HG03520 (cell line): ENCODE data around the gene LTBP1.
"Not testable (repeated sequence)": the region's sequence is repeated elsewhere in the genome, so short reads cannot be mapped to it uniquely, and the experiment has no call there.

Experiments used
- ATAC-seq: cut with Tn5 transposase; IDR thresholded peaks from one replicate; pipeline ENCODE4 v1.9.1; 2021; ENCODE audit warnings: mild to moderate bottlenecking, moderate library complexity; ENCODE audit not compliant: unreplicated experiment

Gene LTBP1

DNA sequence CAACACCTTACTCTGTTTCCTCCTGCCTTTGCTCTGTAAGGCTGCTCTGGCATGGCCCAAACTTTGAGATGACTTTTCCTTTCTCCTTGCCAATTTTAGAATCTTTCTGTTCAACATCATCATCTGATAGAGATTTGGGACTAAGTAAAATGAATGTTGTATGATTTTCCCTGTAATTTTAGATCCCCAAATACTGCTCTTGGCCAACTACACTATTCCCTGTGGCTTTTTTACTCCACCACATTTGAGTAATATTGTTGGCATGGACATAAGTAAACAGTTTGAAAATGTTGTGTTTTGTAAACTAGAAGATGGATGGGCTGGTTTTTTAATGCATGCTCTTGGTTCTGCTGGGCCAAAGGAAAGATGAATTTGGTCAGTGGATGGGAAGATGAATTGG lies 12.1 kb downstream of the LTBP1 start:
- no peak for ATAC-seq

- no peak for ATAC-seq
Observed at GRCh38 chr2:32960238-32960637, 13.5 kb downstream of the LTBP1 start.

DNA sequence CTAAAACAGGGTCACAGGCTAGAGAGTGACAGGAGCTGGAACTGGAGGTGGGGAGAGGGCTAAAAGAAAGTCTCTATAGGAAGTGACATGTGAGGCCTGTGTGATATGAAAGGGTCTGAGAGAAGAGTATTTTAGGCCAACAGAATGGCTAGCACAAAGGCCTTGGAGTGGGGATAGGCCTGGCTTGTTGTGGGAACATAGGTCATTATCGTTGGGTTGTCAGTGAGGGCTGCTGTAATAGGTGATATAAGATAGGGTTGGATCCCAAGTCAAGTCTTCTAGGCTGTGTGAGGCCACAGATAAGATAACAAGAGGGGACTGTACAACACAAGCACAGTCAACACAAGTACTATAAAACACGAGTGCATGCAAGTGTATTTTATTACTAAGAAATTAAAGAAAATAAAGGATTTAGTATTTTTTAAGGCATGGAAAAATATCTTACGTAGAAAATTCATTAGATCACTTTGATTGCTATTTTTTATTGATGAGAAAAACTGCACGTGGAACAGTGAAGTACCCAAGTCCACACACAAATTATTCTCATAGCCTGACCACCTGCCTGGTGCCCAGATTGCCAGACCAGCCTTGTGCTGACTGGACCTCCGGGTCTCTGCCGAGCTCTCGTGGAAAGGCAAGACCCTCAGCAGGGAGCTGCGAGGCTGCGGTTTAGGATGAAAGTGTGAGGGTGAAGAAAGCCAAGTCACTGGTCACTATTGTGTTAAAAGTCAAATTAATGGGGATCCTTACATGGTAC lies 14.1 kb downstream of the LTBP1 start:
- no peak for ATAC-seq

- no peak for ATAC-seq
Observed at GRCh38 chr2:32962690-32963089, 15.9 kb downstream of the LTBP1 start.

DNA sequence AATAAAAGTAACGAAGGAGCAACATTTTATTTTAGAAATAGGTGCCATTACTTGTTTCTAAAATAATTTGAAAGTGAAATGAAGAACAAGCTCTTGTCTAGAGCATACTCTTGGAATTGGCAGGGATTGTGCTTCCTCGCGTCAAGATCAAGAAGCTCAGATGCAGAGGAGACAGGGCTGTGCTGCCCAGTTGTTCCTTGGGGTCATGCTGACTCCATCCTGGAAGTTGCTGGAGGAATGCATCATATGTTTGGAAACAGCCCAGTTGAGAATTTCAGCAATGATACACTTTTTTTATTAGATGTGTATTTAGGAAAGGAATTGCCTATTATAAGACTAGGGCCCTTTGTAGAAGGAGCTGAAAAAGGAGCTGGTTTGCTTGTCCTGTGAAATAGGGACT lies 17.2 kb downstream of the LTBP1 start:
- ATAC-seq, result no peak

DNA sequence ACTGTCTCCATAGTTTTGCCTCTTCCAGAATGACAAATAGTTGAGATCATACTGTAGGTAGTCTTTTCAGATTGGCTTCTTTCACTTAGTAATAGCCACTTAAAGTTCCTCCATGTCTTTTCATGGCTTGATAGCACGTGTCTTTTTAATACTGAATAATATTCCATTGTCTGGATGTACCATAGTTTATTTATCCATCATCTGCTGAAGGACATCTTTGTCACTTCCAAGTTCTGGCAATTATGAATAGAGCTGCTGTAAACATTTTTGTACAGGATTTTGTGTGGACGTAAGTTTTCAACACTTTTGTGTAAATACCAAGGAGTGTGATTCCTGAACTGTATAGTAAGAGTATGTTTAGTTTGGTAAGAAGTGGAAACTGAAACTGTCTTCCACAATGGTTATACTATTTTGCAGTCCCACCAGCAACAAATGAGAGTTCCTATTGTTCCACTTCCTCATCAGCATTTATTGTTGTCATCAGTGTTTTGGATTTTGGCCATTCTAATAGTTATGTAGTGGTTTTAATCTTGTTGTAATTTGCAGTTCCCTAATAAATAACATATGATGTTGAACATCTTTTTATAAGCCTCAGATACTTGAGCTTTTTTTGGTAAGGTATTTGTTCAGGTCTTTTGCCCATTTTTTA lies 18.9 kb downstream of the LTBP1 start:
- no peak for ATAC-seq

- no peak for ATAC-seq
Observed at GRCh38 chr2:32969444-32970162, 22.9 kb downstream of the LTBP1 start.

- ATAC-seq, result not testable (repeated sequence)
Observed at GRCh38 chr2:32973772-32974171, 27.0 kb downstream of the LTBP1 start.

DNA sequence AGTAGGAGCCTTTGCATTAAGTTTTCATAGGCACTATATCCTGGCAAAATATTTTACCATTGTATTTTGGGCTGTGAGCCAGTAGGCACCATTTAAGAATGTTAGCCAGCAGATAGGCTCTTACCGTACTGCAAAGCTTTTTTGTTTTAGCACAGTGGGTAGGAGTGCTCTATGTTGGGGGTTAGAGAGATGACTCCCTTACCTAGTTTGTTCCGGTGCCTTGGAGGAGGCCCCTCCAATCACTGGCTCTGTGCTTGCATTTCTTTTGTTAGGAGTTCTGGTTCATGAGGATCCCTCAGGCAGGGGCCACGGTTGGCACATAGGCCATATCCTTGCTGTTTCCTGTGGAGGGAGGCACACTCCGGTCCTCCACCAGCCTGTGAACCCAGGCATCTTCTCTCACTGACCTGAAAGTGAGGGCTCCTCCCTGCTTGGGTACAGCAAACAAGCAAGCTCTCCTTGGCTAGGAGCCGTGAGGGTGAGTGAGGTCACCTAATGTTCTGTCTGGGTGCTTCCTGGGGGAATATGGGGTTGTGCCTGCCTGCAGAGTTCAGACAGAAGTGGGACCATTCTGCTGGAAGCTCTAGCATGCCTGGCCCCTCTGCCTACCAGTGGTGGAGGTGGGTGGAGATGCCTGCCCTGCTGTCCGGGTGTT lies 29.8 kb downstream of the LTBP1 start:
- ATAC-seq, result no peak

GRCh38 chr2:32977228-32977758 lies 30.5 kb downstream of the LTBP1 start:
- no peak for ATAC-seq

DNA sequence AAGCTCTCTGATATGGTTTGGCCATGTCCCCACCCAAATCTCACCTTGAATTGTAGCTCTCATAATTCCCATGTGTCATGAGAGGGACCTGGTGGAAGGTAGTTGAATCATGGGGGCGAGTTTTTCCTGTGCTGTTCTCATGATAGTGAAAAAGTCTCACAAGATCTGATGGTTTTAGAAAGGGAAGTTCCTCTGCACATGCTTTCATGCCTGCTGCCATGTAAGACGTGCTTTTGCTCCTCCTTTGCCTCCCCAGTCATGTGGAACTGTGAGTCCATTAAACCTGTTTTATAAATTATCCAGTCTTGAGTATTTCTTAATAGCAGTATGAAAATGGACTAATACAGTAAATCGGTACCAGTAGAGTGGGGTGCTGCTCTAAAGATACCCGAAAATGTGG lies 34.9 kb downstream of the LTBP1 start:
- no peak for ATAC-seq

- ATAC-seq, result not testable (repeated sequence)
Observed at GRCh38 chr2:32983193-32983924, 36.6 kb downstream of the LTBP1 start.

- ATAC-seq, result no peak
Observed at GRCh38 chr2:32986480-32986879, 39.7 kb downstream of the LTBP1 start.

DNA sequence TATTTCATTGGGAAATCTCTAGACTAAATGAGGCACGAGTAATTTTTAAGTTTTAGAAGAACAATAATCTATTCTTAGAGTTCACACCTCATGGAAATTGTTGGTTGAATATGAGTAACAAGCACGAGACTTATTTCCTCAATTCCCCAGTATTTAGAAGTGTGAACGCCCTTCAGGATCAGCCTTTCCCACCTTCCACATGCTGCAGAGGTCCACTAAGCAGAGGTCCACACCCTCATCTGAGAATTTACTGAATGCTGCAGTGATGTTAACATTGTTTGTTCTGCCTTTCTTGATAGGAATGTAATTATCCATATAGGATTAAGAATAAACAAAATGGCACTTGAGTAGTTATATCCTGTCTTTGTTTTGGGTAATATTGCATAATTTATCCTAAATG lies 41.8 kb downstream of the LTBP1 start:
- ATAC-seq, result no peak

- ATAC-seq, result no peak
Observed at GRCh38 chr2:32990556-32990955, 43.8 kb downstream of the LTBP1 start.

DNA sequence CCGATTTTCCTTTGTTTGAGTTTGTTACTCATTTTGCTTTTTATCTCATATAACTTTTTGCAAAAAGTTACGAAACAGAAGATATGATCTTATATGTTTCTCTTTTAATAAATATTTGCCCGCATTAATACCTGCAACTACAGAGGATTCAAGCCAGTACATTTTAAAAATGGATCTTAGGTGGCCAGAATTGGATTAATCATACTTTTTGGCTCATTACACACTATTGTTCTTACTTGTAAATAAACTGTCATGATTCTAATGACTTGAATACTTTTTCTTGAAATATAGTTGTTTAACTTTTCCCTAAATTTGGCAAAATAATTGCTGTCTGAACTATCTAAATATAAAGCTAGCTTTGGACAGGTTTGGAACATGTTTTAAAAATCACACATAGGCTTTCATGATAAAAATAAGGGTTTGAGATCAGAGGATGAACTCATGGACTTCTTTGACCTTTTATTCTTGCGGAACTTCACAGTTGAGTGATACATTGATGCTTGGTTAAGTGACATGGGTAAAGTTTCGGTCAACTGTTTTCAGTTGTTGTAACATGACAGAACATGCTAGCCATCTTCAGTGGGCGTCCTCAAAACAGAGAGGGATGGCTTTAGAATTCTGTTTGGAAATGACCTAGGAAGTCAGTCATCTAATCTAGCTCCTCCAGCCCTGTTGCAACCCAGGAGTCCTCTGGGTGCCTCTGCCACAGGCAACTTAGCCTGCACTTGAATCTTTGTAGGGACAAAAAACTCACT lies 44.5 kb downstream of the LTBP1 start:
- no peak for ATAC-seq

GRCh38 chr2:32993005-32993539 lies 46.3 kb downstream of the LTBP1 start:
- ATAC-seq, result no peak

- ATAC-seq, result no peak
Observed at GRCh38 chr2:32997705-32998104, 51.0 kb downstream of the LTBP1 start.

DNA sequence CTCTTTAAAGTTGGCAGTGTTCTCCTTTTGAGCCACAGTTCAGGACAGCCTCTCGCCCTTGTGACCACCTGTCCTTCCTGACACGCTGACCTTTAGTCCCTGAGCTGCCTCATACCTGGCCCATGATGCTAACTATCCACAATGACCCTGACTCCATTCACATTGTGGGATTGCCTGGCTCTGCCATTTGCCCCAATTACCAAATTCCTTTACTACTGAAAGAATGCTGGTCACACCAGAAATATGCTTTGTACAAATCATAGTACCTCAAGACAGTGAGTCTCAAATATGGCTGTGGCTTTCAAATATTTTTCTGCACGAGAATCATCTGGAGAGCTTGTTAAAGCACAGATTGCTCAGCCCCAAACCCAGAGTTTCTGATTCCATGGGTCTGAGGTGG lies 54.2 kb downstream of the LTBP1 start:
- no peak for ATAC-seq

DNA sequence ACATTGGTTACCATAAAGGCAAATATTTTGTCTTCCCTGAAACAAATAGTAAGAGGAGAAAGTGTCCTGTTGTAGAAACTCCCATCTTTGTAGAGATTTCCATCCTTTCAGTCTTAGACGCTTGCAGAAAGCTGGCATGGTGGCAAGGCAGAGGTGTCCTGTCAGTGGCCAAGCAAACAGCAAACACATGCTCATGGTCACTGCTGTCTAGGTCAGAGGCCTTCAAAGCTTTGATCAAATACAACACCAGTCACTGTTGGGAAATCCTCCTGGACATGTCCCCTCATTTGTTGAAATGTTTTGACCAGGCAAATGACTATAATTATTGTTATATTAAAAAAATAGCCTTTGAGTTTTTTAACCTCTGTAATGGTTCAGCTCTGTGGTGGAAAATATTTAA lies 55.1 kb downstream of the LTBP1 start:
- no peak for ATAC-seq
